Breast epithelium (tissue), 4 donors: ENCODE results near the gene B3GALT6. TPM values are rescaled to one million over a fixed set of nuclear protein-coding genes. Genes with fewer than 3 reads are reported as not detected.

Experiments used
- DNase-seq, 2 donors: peaks; one replicate each; pipeline ENCODE4 v3.0.0-alpha.2; 2019; ENCODE audit warnings: low spot score in 2 of 2
- H3K27ac ChIP-seq, 2 donors: fragments of 200-600 bp; sonication (generic) in 1 of 2; one replicate each; pipeline ENCODE4 v1.5.1; 2016 to 2019; ENCODE audit warnings: mild to moderate bottlenecking in 1 of 2
- H3K27me3 ChIP-seq, 2 donors: fragments of 200-600 bp; sonication (generic) in 1 of 2; one replicate each; pipeline versions ENCODE4 v1.5.1 to v1.6.0; 2017 to 2019; ENCODE audit warnings: control low read depth in 1 of 2, mild to moderate bottlenecking in 1 of 2
- H3K36me3 ChIP-seq: fragments of 200-600 bp; one replicate; pipeline ENCODE4 v1.5.1; 2019
- H3K4me1 ChIP-seq, 2 donors: fragments of 200-600 bp; sonication (generic); one replicate each; pipeline ENCODE4 v1.5.1; 2016 to 2019; ENCODE audit warnings: control low read depth in 1 of 2
- H3K4me3 ChIP-seq, 3 donors: fragments of 200-600 bp; sonication (generic); 1 replicate in 2 of 3; 2 replicates in 1 of 3; pipeline ENCODE4 v1.5.1; 2016 to 2019; ENCODE audit warnings: mild to moderate bottlenecking in 3 of 3, moderate library complexity in 2 of 3
- H3K9me3 ChIP-seq, 2 donors: fragments of 200-600 bp; sonication (generic) in 1 of 2; one replicate each; pipeline ENCODE4 v1.5.1; 2016 to 2019; ENCODE audit warnings: control low read depth in 1 of 2
- CTCF ChIP-seq, 3 donors: fragments of 450-650 bp; IDR thresholded peaks; one replicate each; pipeline ENCODE4 v1.5.1; 2016 to 2017; ENCODE audit warnings: antibody characterized with exemption in 3 of 3, mild to moderate bottlenecking in 3 of 3, moderate library complexity in 3 of 3
- POLR2A ChIP-seq: fragments of 450-650 bp; IDR thresholded peaks from one replicate; pipeline ENCODE4 v1.6.1; 2016; ENCODE audit warnings: antibody characterized with exemption, mild to moderate bottlenecking, moderate library complexity
- POLR2AphosphoS5 ChIP-seq, 3 donors: sonication (generic); formaldehyde crosslinking; IDR thresholded peaks; one replicate each; pipeline ENCODE4 v1.6.1; 2017; ENCODE audit warnings: antibody characterized with exemption in 3 of 3
- intact Hi-C: fragments of 100-400 bp; cut with DNase I; formaldehyde crosslinking; loops from one replicate; pipeline ENCODE4 v1.15.1; 2023; ENCODE audit warnings: low total_unique reads
- total RNA-seq, 3 donors: library from RNA; depleted of rRNA; stranded (reverse); fragments of >200 nt; gene quantifications; one replicate each; pipeline ENCODE4 v1.1.0, GENCODE V29; 2016

Gene B3GALT6
- 10 to 100 TPM; 14.4 to 16.0 (median 14.4) TPM for total RNA-seq

- peak within 1 kb of the TSS; percentile 88 to 99 (median 98) for H3K4me3 ChIP-seq
- intact Hi-C loops, result loop anchor here (10.0 kb wide), 1 partner anchor 108 kb away; no protein-coding TSS in a partner anchor
- H3K4me1 ChIP-seq, result peaks cover 11 to 20% of the 10 kb centered on the region in 2 donors
- H3K36me3 ChIP-seq, result peaks cover 10% of the 10 kb centered on the region
- TF ChIP-seq POLR2A (no peak), POLR2AphosphoS5 (IDR thresholded peaks at IDR 0.05) (no peak), CTCF (IDR thresholded peaks at IDR 0.05) (no peak)
- no peaks in the 10 kb centered on the region for H3K27me3 ChIP-seq
- H3K9me3 ChIP-seq, result no peaks in the 10 kb centered on the region
- peak within 1 kb of the TSS; percentile 89 to 91 for H3K27ac ChIP-seq
- DNase-seq, result no peak
Observed at GRCh38 chr1:1232208-1232795, at the start of gene B3GALT6. TSS of gene B3GALT6 (plus strand) at chr1:1232237. CDS start at chr1:1232279, 42 bp downstream.

- Histone ChIP-seq H3K9me3 (no peaks in the 10 kb centered on the region), H3K27me3 (no peaks in the 10 kb centered on the region), H3K4me3 (peak overlapping the region in 1 of 3 donors; percentile 40), H3K27ac (peak overlapping the region in 1 of 2 donors; percentile 61), H3K36me3 (no peaks in the 10 kb centered on the region), H3K4me1 (no peaks in the 10 kb centered on the region)
- intact Hi-C loops, result no loop called here
- DNase-seq, result no peak
- TF ChIP-seq CTCF (IDR thresholded peaks at IDR 0.05) (no peak), POLR2A (no peak), POLR2AphosphoS5 (IDR thresholded peaks at IDR 0.05) (no peak)
Observed at GRCh38 chr1:1182491-1183220, 49.4 kb upstream of the B3GALT6 start.

- no peak for DNase-seq
- Histone ChIP-seq H3K9me3 (no peaks in the 10 kb centered on the region), H3K4me3 (peak overlapping the region in 1 of 3 donors; percentile 40), H3K36me3 (no peaks in the 10 kb centered on the region), H3K27ac (peak overlapping the region in 1 of 2 donors; percentile 61), H3K27me3 (no peaks in the 10 kb centered on the region), H3K4me1 (no peaks in the 10 kb centered on the region)
- TF ChIP-seq POLR2AphosphoS5 (IDR thresholded peaks at IDR 0.05) (no peak), POLR2A (no peak), CTCF (IDR thresholded peaks at IDR 0.05) (no peak)
- intact Hi-C loops, result no loop called here
Observed at GRCh38 chr1:1183221-1183747, 48.8 kb upstream of the B3GALT6 start.

- no peak for DNase-seq
- H3K4me3 ChIP-seq, result no peak overlapping the region
- H3K27me3 ChIP-seq, result no peaks in the 10 kb centered on the region
- H3K4me1 ChIP-seq, result no peaks in the 10 kb centered on the region
- no peak overlapping the region for H3K27ac ChIP-seq
- no peaks in the 10 kb centered on the region for H3K36me3 ChIP-seq
- intact Hi-C loops, result no loop called here
- H3K9me3 ChIP-seq, result no peaks in the 10 kb centered on the region
- no peak for TF ChIP-seq POLR2AphosphoS5 (IDR thresholded peaks at IDR 0.05)
Observed at GRCh38 chr1:1183833-1184775, 47.9 kb upstream of the B3GALT6 start.

- no peak for TF ChIP-seq CTCF (IDR thresholded peaks at IDR 0.05)
- no peak for TF ChIP-seq POLR2A
- TF ChIP-seq POLR2AphosphoS5 (IDR thresholded peaks at IDR 0.05), result no peak
- DNase-seq, result no peak
- H3K27me3 ChIP-seq, result no peaks in the 10 kb centered on the region
- H3K36me3 ChIP-seq, result no peaks in the 10 kb centered on the region
- no peaks in the 10 kb centered on the region for H3K9me3 ChIP-seq
- no peaks in the 10 kb centered on the region for H3K4me1 ChIP-seq
- H3K4me3 ChIP-seq, result no peak overlapping the region
- H3K27ac ChIP-seq, result no peak overlapping the region
- intact Hi-C loops, result no loop called here
Observed at GRCh38 chr1:1185101-1185765, 46.8 kb upstream of the B3GALT6 start.
